HUES6 (cell line): ENCODE results near the gene CDK1.
"Not testable (repeated sequence)": the region's sequence is repeated elsewhere in the genome, so short reads cannot be mapped to it uniquely, and the experiment has no call there.

Experiments used
- H3K27ac ChIP-seq: 2 replicates; pipeline ENCODE4 v1.7.0; 2013; ENCODE audit warnings: low read depth, mild to moderate bottlenecking, low read length, inconsistent platforms
- H3K27me3 ChIP-seq: 2 replicates; pipeline ENCODE4 v1.6.1; 2013; ENCODE audit warnings: low read length; ENCODE audit not compliant: control insufficient read depth, insufficient read depth
- H3K36me3 ChIP-seq: 2 replicates; pipeline ENCODE4 v1.6.1; 2013; ENCODE audit warnings: low read length; ENCODE audit not compliant: control insufficient read depth, insufficient read depth
- H3K4me1 ChIP-seq: 2 replicates; pipeline ENCODE4 v1.6.1; 2013; ENCODE audit warnings: low read length; ENCODE audit not compliant: control insufficient read depth, insufficient read depth
- H3K4me3 ChIP-seq: 2 replicates; pipeline ENCODE4 v1.5.1; 2013; ENCODE audit warnings: low read depth, low read length
- H3K9ac ChIP-seq: one replicate; pipeline ENCODE4 v1.6.1; 2013; ENCODE audit warnings: mild to moderate bottlenecking, low read length
- H3K9me3 ChIP-seq: 2 replicates; pipeline ENCODE4 v1.6.1; 2013; ENCODE audit warnings: low read depth, low read length; ENCODE audit not compliant: control insufficient read depth, insufficient read depth

CDK1 gene

GRCh38 chr10:60828489-60828852 lies 50.2 kb downstream of the CDK1 start:
- H3K9me3 ChIP-seq: no peaks in the 10 kb centered on the region
- H3K27me3 ChIP-seq: no peaks in the 10 kb centered on the region
- H3K4me1 ChIP-seq: peaks cover 11% of the 10 kb centered on the region; the same call in 1 of the 2 replicates
- no peaks in the 10 kb centered on the region for H3K36me3 ChIP-seq
- H3K4me3 ChIP-seq: no peak overlapping the region
- H3K27ac ChIP-seq: no peak overlapping the region
- no peak overlapping the region for H3K9ac ChIP-seq

- not testable (repeated sequence) for H3K27me3 ChIP-seq, H3K9ac ChIP-seq, H3K9me3 ChIP-seq, H3K27ac ChIP-seq, H3K36me3 ChIP-seq, H3K4me3 ChIP-seq
- H3K4me1 ChIP-seq: peaks cover 11% of the 10 kb centered on the region; the same call in 1 of the 2 replicates
Measured at GRCh38 chr10:60832136-60832535, 53.9 kb downstream of the CDK1 start.

GRCh38 chr10:60834401-60834800 lies 56.1 kb downstream of the CDK1 start:
- no peak overlapping the region for H3K4me3 ChIP-seq
- no peak overlapping the region for H3K9ac ChIP-seq
- H3K36me3 ChIP-seq: no peaks in the 10 kb centered on the region
- H3K4me1 ChIP-seq: no peaks in the 10 kb centered on the region
- H3K27ac ChIP-seq: no peak overlapping the region
- H3K9me3 ChIP-seq: no peaks in the 10 kb centered on the region
- H3K27me3 ChIP-seq: no peaks in the 10 kb centered on the region

GRCh38 chr10:60835049-60835448 lies 56.8 kb downstream of the CDK1 start:
- Histone ChIP-seq H3K4me3 (no peak overlapping the region), H3K36me3 (no peaks in the 10 kb centered on the region), H3K27ac (no peak overlapping the region), H3K9me3 (no peaks in the 10 kb centered on the region), H3K9ac (no peak overlapping the region), H3K27me3 (no peaks in the 10 kb centered on the region), H3K4me1 (no peaks in the 10 kb centered on the region)

- not testable (repeated sequence) for H3K4me3 ChIP-seq, H3K27me3 ChIP-seq, H3K36me3 ChIP-seq, H3K9ac ChIP-seq, H3K4me1 ChIP-seq, H3K9me3 ChIP-seq, H3K27ac ChIP-seq
Measured at GRCh38 chr10:60841227-60841626, 62.9 kb downstream of the CDK1 start.

GRCh38 chr10:60842694-60843093 lies 64.4 kb downstream of the CDK1 start:
- Histone ChIP-seq H3K27me3 (no peaks in the 10 kb centered on the region), H3K27ac (no peak overlapping the region), H3K4me1 (no peaks in the 10 kb centered on the region), H3K4me3 (no peak overlapping the region), H3K9me3 (no peaks in the 10 kb centered on the region; the same call in 1 of the 2 replicates), H3K36me3 (no peaks in the 10 kb centered on the region), H3K9ac (no peak overlapping the region)
